GM18502 (cell line): ENCODE data around the gene NMUR1.

Experiments
- ATAC-seq: cut with Tn5 transposase; IDR thresholded peaks from one replicate; pipeline ENCODE4 v1.9.1; 2021; ENCODE audit warnings: mild to moderate bottlenecking; ENCODE audit not compliant: unreplicated experiment, poor library complexity

The NMUR1 gene

GRCh38 chr2:231554748-231555545, 24.7 kb upstream of the NMUR1 start:
- ATAC-seq: no peak

GRCh38 chr2:231554327-231554726, 24.1 kb upstream of the NMUR1 start:
- no peak for ATAC-seq

GRCh38 chr2:231552752-231553151, 22.5 kb upstream of the NMUR1 start:
- ATAC-seq: no peak

- ATAC-seq: no peak
Observed at GRCh38 chr2:231549446-231550239, 19.4 kb upstream of the NMUR1 start.

- no peak for ATAC-seq
Observed at GRCh38 chr2:231548752-231549151, 18.5 kb upstream of the NMUR1 start.

GRCh38 chr2:231547315-231548110, 17.3 kb upstream of the NMUR1 start:
- ATAC-seq: no peak

GRCh38 chr2:231546014-231546715, 15.9 kb upstream of the NMUR1 start:
- no peak for ATAC-seq

- peak; percentile 99 for ATAC-seq
Observed at GRCh38 chr2:231545105-231545902, 15.1 kb upstream of the NMUR1 start.

- no peak for ATAC-seq
Observed at GRCh38 chr2:231542136-231542535, 11.9 kb upstream of the NMUR1 start.

- no peak for ATAC-seq
Observed at GRCh38 chr2:231541645-231542044, 11.4 kb upstream of the NMUR1 start.

GRCh38 chr2:231539991-231540390, 9.7 kb upstream of the NMUR1 start:
- ATAC-seq: no peak

GRCh38 chr2:231535961-231536360, 5.7 kb upstream of the NMUR1 start:
- ATAC-seq: no peak

GRCh38 chr2:231533777-231534125, 3.5 kb upstream of the NMUR1 start:
- no peak for ATAC-seq

GRCh38 chr2:231533086-231533776, 3.0 kb upstream of the NMUR1 start:
- ATAC-seq: no peak

- no peak for ATAC-seq
Observed at GRCh38 chr2:231532756-231533035, 2.5 kb upstream of the NMUR1 start.

- no peak for ATAC-seq
Observed at GRCh38 chr2:231531883-231532755, 1.9 kb upstream of the NMUR1 start.

GRCh38 chr2:231531466-231531865, 1.2 kb upstream of the NMUR1 start:
- ATAC-seq: no peak

- no peak for ATAC-seq
Observed at GRCh38 chr2:231528636-231529030, 1.6 kb downstream of the NMUR1 start.
